Hepatic stellate cell (primary cell): ENCODE measurements around the gene STUB1.
A peak's percentile ranks its signal among the peaks of the same experiment; 100 is the strongest.
"Not testable (repeated sequence)": the region's sequence is repeated elsewhere in the genome, so short reads cannot be mapped to it uniquely, and the experiment has no call there.

Experiments
- DNase-seq: peaks from one replicate; pipeline ENCODE4 v3.0.0; 2011; ENCODE audit warnings: low spot score

The STUB1 gene

DNA sequence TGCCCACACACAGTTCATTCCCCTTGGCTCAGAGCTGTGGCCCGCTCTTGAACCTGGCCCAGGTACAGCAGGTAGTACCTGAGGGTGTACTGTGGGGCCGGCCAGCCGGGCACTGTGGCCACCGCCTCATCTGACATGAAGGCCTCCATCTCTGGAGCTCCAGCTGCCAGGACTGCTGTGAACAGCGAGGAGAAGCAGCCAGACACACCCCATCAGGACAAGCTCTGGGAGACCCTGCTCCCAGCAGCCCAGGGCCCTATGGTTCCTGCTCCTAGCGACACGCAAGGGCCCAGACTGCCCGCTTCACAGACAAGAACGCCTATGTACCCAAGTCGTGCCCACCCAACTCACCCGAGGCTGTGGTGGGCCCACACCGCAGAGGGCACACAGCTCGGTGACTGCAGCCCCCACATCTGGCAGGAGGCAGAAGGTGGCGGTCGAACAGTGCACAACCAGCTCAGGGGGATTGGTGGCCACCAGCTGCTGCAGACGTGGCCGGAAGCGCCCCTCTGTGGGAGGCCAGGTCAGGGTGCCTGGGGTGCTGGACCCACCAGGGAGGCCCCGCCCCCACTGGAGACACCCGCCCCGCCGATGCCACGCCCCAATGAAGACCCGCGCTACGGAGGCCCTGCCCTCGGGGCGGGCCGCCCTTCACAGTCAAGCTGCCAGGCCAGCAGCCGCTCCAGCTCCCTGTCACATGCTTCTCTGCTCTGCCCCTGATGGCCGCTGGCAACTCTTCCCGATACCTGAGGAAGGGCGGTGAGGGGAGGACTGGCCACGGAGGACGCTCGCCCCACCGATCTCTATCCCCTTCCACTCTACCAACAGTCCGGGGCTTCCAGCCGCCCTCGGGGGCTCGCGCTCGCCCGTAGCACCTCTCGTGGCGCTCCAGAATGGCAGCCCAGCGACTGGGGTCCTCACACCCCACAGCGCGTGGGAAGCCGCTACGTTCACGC lies 1.1 kb upstream of the STUB1 start:
- no peak for DNase-seq

DNA sequence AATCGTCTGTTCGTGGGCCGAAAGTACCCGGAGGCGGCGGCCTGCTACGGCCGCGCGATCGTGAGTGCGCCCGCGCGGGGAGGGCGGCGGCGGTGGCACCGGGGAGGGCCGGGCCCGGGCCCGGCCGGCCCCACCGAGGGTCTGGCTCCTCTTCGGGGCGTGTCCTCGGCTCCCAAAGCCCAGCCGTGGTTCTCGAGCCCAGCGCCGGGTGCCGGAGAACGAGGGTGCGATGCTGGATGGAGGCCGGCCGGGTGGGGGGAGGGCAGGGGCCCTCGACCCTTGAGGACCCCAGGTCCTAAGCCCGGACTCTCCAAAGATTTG lies 375 bp downstream of the STUB1 start:
- DNase-seq = no peak

DNA sequence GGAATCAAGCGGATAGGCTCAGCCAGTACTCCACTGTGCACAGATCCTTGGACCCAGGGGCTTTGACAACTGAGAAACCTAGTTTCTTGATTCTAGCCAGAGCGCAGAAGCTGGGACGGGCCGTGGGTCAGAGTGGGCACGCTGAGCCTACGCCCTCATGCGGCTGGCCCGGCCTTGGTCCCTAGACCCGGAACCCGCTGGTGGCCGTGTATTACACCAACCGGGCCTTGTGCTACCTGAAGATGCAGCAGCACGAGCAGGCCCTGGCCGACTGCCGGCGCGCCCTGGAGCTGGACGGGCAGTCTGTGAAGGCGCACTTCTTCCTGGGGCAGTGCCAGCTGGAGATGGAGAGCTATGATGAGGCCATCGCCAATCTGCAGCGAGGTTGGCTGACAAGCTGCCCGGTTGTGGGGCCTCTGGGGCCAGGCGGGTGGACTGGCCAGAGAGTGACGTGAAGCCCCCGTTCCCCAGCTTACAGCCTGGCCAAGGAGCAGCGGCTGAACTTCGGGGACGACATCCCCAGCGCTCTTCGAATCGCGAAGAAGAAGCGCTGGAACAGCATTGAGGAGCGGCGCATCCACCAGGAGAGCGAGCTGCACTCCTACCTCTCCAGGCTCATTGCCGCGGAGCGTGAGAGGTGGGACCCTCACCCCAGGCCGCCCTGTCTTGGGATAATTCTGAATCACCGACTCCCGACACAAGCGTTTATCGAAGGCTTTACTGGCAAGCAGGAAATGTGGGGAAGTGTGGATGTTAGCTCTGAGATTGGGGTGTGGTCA lies 946 bp downstream of the STUB1 start:
- peak; percentile 40 for DNase-seq

DNA sequence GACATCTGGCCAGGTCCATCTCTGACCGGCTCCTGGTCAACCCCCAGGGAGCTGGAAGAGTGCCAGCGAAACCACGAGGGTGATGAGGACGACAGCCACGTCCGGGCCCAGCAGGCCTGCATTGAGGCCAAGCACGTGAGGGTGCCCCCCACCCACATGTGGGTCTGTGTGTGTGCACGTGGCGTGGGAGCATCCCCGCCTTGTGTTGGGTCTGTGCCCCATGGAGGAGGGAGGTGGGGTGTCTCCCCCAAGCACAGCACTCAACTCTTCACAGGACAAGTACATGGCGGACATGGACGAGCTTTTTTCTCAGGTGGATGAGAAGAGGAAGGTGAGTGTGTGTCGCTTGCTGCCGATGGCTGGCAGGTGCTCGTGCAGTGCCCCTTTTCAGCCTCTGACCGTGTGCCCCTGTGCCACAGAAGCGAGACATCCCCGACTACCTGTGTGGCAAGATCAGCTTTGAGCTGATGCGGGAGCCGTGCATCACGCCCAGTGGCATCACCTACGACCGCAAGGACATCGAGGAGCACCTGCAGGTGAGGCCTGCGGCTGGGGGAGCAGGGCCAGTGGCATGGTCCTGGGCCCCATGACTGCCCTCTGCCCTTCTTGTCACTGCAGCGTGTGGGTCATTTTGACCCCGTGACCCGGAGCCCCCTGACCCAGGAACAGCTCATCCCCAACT lies 1.7 kb downstream of the STUB1 start:
- DNase-seq = no peak

DNA sequence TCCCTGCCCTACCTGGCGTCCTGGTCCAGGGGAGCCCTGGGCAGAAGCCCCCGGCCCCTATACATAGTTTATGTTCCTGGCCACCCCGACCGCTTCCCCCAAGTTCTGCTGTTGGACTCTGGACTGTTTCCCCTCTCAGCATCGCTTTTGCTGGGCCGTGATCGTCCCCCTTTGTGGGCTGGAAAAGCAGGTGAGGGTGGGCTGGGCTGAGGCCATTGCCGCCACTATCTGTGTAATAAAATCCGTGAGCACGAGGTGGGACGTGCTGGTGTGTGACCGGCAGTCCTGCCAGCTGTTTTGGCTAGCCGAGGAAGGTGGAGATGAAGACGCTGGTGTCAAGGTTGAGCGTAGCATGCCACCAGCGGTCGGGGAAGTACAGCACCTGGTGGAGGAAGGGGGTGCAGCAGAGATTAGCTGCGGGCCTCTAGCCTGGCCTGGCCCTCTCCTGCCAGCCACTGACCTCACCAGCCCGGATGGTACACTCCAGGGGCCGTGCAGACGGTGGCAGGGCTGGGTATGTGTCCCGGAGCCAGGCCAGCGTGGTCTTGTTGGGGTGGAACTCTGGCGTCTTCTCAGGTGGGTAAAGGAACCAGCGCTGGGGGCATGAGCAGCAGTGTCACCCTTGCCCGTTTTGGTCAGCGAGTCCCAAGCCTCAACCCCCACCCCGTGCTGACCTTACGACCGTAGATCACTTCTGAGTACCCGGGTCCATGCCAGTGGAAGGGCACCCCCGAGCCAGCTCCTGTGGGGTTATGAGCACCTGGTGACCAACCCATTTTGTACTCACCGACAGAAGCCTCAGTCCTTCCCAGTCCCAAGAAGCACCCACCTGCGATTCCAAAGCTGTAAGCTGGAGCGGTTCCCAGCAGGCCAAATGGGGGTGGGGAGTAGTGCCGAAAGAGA lies 2.5 kb downstream of the STUB1 start:
- DNase-seq = no peak

DNA sequence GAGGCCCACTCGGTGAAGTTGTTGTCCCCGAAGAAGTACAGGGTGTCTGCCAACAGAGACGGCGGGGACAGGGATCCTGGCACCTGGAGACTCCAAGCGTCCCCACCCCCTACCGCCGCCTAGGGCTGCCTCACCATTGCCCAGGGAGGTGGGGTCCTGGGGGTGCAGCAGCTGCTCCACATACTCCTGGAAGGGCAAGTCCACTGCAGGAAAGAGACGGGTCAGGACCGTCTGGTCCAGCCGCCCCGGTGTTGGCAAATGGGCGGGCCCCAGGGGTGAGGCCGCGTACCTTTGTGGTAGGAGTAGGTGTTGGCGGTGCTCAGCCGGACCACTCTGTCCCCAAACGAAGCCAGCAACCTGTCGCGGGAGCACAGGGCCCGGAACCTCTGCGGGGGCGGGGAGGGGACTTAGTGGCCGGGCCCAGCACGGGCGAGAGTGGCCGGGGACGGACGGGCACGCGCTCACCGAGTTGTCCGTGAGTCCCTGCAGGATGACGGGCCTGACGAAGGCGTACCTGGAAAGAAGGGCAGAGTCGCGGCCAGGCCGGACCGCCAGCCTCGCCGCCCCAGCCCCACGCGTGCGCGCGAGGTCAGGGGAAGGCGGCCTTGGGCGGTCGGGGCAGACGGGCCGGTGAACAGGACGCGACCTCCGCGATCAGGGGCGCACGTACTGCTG lies 3.3 kb downstream of the STUB1 start:
- no peak for DNase-seq

DNA sequence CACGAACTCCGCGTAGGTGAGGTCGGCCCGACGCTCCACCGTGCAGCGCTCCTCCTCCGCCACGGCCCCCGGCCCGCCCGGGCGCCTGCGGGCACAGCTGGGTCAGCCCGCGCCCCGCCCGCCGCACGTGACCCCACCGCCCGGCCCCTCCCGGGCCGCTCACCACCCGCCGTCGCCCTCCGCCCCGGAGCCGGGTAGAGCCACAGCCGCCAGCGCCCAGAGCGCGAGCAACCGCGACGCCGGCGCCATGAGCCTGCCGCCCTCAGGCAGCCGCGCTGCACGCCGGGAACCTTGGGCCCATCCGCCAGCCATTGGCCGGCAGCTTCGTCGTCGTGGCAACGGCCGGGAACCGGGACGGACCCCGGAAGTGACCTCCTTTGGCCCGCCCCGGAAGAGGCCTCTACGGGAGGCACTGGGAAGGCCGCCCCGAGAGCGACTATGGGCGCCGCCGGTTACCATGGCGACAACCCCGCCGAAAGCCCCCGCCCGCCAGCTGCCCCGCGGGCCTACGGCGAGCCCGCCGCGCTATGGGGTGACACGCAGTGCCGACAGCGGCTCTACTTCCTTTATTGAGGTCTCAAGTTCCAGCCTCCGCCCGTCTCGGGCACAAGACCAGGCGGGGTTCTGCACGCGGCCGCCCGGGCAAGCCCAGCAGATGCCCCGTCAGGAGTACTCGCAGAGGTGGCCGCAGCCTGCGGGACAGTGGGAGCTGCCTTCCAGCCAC lies 4.0 kb downstream of the STUB1 start, which contains the start of gene JMJD8:
Gene JMJD8 (minus strand): TSS at position 264 of the 724 bp plus-strand sequence. CDS start 15 bp downstream, at position 249.
- DNase-seq = peak; percentile 97

DNA sequence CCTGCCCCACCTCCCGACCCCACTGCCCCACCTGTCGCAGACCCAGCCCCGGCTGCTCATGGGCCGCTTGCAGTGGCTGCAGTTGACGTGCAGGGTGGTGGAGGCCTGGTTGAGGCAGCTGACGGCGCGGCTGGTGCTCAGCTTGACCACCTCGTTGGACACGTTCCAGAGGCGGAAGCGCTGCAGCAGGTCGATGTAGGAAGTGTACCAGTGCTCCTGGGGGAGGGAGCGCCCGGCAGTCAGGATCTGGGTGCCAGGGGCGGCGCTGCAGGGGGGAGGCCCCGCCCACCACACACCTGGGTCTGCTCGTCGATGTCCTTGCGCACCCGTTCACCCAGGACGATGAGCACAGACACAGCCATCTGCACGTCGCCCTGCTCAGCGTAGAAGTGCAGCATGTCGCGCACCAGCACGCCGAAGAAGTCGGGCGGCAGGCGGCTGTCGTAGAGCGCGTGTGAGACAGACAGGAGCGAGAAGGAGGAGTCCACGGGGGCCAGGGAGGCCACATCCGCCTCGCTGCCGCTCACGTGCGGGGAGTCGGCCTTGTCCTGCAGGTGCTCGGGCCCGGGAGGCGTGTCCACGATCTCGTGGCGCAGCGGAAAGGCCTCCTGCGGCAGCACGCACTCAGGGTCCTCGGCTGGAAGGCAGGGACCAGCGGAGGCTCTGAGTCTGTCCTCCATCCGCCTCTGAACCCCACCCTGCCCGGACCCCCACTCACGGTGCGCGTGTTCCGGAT lies 4.9 kb downstream of the STUB1 start:
- DNase-seq = no peak

DNA sequence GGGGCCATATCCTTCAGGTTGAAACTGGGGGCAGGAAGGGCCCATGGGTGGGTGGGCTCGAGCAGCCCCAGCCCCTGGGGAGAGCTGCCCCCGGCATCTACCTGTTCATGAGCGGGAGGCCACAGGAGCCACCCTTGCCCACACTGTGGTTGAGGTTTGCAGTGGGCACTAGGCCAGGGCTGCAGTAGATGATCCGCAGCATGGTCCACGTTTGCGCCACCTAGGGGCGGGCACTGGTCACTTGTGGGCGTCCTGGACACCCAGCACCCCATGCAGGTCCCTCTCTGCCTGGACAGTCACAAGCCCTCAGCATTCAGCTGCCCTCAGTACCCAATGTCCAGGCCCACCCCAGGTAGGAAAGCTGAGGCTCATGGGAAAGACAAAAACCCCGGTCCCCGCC lies 5.8 kb downstream of the STUB1 start:
- no peak for DNase-seq

DNA sequence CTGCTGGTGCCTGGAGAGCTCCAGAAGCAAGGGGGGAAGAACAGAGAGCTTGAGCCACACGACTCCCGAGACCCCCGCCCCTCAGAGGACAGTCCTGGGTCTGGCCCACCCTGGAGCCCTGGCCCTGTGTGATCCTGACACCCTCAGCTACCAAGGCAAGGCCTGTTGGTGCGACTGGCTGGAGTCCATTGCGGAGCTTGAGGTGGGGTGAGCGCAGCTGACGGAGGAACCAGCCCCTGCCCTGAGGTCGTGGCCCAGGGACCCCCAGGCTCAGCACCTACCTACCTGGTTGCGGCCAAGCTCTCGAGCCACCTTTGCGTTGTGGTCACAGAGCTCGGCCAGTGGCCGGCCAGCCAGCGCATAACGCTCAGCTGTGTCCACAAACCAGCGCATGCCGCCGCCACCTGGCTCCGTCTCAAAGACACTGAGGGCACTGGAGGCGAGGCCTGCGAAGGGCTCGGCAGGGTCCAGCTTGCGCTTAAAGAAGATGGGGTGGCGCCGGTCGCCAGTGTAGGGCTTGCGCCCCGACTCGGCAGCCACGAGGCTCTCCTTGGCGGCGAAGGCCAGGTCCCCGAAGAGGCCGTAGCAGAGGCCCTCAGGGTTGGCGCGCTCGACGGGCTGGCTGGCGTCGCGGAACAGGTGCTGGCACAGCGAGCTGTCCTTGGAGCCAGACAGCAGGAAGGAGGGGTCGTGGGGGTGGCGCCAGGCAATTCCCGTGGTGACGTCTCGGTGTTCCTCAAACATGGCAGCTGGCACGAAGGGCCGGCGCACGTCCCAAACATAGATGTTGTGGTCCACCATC lies 6.5 kb downstream of the STUB1 start:
- DNase-seq = no peak

DNA sequence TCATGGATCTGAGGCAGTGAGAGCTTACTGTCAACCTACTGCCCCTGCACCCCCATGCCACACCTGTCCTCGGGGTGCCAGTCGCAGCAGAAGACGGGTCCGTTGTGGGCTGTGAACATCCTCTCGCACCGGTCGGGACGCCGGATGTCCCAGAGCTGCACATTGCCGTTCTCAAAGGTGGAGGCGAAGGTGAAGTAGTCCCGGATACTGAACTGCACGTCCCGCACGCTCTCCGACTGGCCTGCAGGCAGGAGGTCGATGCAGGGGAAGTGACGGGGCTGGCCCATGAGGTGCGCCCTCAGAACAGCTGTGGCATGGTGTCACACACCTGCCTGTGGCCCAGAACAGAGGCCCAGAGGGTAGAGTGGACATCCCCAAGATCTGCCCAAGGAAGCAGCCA lies 7.3 kb downstream of the STUB1 start:
- no peak for DNase-seq

DNA sequence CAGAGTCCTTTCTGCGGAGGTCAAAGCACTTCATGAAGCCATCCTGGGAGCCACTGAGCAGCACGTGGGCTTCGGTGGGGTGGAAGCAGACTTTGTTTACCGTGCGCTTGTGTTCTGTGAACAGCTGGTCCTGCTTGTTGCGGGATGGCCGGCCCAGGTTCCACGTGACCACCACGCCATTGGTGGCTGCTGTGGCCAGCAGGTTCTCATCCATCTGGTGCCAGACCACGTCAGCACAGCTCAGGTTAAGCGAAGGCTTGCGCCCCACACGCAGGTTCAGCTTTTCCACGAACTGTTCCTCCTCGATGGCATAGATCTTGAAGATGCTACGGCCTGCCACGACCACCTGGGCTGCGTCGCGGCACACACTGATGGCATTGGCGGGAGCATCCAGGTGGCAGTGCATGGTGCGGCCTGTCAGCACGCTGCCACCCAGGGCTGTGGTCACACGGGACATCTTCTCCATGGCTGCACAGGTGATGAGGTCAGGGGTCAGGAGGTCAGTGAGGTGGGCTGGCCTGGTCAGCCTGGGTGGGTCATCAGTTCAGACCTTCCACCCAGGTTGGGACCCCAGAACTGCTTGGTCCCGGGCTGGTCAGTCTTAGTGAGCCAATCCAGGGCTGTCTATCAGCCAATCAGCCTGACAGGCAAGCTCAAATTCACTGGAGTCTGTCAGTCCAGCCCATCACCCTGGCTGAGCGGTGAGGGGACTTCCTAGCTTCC lies 9.1 kb downstream of the STUB1 start:
- DNase-seq = no peak

DNA sequence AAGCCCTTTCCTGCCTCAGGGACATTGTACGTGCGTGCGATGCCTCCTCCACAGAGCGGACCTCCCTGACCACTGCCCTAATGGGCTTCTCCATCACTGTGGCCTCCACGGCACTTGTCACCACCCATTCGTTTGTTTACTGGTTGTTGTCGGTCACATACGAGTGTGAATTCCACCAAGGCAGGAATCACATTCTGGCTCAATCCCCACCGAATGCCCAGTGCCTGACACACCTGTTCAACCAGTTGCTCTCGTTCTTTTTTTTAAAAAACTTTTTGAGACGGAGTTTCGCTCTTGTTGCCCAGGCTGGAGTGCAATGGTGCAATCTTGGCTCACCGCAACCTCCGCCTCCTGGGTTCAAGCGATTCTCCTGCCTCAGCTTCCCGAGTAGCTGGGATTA lies 11.0 kb downstream of the STUB1 start:
- not testable (repeated sequence) for DNase-seq

DNA sequence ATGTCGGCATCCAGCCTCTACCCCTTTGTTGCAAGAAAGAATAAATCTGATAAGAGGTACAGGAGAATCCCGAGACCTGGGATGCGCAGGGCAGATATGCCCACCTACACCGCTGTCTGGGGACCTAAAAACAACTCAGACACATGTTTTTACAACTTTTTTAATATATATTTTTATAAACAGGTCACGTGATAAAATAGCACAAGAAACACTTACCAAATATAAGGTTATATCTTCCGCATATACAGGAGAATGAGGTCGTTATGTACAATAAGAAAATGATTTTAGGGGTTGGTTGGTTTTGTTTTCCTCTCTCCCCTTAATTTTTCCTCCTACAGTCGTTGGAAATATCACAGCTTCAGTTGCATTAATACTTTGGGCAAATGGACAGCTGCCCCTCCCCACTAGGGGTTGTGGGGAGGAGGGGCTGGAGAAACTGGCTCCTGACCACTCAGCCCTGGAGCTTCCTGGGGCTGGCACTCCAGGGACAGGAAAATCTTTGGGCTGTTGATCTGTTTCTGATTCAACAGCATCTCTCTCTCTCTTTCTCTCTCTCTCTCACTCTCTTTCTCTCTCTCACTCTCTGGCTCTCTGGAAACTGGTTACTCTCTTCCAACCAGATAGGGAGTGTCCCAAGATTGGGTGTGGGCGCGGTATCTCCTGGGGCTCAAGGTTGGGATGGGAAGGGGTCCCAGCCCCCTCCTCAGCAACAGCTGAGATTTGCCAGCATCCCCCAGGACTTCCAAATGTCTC lies 12.3 kb downstream of the STUB1 start:
- no peak for DNase-seq

DNA sequence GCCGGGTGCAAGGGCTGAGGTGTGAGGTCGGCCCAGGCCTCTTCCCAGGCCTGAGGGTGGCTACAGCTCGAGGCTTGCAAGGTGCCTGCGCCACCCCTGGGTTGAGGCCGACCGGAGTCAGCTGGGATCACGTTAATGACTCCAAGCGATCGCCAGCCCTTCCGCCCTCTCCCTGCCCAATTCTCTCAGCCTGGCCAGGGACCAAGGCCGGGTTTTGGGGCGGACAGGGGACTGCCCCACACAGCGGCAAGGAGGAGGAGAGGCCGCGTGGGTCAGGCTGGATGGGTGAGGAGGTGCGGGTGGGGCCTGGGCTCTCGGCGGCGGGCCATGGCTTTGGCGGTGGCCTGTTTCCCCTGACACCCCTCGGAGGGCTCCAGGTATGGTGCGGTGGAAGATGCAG lies 13.2 kb downstream of the STUB1 start:
- DNase-seq = no peak

DNA sequence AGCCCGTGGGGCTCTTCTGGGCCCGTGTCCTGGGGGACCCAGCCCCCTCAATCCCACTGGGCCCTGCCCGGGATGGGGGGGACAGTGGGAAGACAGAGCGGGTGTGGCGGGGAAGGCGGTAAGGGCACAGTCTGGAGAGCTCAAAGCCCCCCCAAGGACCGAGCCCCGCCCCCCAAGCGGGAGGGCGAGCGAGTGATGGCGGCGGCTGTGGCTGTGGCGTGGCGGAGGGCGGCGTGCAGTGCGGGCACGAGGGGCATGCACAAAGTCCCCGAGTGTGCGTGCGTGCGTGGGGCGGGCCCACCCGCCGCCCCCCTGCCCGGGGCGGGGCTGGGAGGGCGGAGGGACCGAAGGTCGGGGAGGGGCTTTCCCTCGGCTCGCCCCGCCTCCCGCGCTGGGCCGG lies 13.6 kb downstream of the STUB1 start:
- DNase-seq = no peak

DNA sequence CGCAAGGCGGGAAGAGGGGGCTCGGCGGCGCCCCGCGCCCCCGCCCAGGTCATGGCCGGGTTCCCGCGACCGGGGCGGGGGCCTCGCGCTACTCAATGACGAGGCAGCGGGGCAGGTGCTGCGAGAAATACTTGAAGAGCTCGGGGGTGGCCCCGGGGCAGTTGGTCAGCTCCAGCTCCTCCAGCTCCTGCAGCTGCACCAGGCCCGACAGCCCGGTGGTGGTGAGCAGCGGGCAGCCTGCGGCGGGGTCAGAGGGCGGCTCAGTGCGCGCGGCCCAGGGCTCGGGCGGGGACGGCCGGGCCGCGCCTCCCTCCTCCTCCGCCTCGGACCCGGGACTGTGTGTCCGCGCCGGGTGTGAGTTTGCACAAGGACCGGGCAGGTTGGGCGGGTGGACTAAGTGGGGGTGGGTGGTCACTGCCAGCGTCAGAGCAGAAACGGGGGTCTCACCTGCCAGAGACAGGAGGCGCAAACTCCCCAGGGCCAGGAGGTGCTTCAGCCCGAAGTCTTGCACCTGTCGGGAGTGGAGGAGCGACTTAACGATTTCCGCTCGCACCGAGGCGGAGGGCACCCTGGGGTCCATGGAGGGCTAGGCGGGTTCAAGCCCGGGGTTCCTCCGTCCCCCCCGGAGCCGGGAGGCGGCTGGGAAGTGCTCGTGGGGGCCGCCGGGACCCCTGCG lies 14.1 kb downstream of the STUB1 start:
- no peak for DNase-seq
